Fibroblast of lung (primary cell): ENCODE results near the gene AMER2. TPM values are rescaled to one million over a fixed set of nuclear protein-coding genes. Genes with fewer than 3 reads are reported as not detected.

ENCODE experiments used
- DNase-seq, 2 donors: peaks; one replicate each; pipeline versions ENCODE4 v3.0.0 to v3.0.0-alpha.2; 2010; ENCODE audit warnings: low read depth in 2 of 2
- H2AFZ ChIP-seq: 2 replicates; pipeline ENCODE4 v1.5.1; 2012; ENCODE audit warnings: low read length, control low read depth, inconsistent platforms
- H3K27ac ChIP-seq: 2 replicates; pipeline ENCODE4 v1.5.1; 2011; ENCODE audit warnings: low read length, control low read depth; ENCODE audit not compliant: insufficient read depth
- H3K27me3 ChIP-seq: 2 replicates; pipeline ENCODE4 v1.5.1; 2011; ENCODE audit warnings: mild to moderate bottlenecking, low read length; ENCODE audit not compliant: control insufficient read depth, insufficient read depth
- H3K36me3 ChIP-seq: 2 replicates; pipeline ENCODE4 v1.5.1; 2011; ENCODE audit warnings: low read length; ENCODE audit not compliant: control insufficient read depth, insufficient read depth
- H3K4me1 ChIP-seq: 2 replicates; pipeline ENCODE4 v1.5.1; 2011; ENCODE audit warnings: low read length; ENCODE audit not compliant: control insufficient read depth, insufficient read depth; ENCODE audit errors: extremely low read depth
- H3K4me2 ChIP-seq: 2 replicates; pipeline ENCODE4 v1.5.1; 2011; ENCODE audit warnings: low read length, control low read depth; ENCODE audit not compliant: insufficient read depth; ENCODE audit errors: extremely low read depth
- H3K4me3 ChIP-seq, 4 experiments: fragments of 200-600 bp in 1 of 4; sonication (generic) in 1 of 4; replicated peaks in 1 of 4; 2 replicates each; pipeline ENCODE4 v1.5.1; 2011 to 2016; ENCODE audit warnings: low read length in 4 of 4, low read depth in 3 of 4, mild to moderate bottlenecking in 3 of 4, control low read depth in 2 of 4, inconsistent platforms in 1 of 4, mixed read lengths in 1 of 4; ENCODE audit not compliant: insufficient read depth in 1 of 4; ENCODE audit errors: control extremely low read depth in 1 of 4
- H3K79me2 ChIP-seq: 2 replicates; pipeline ENCODE4 v1.5.1; 2012; ENCODE audit warnings: mild to moderate bottlenecking, low read length, inconsistent platforms; ENCODE audit not compliant: control insufficient read depth, insufficient read depth
- H3K9ac ChIP-seq: 2 replicates; pipeline ENCODE4 v1.5.1; 2011; ENCODE audit warnings: mild to moderate bottlenecking, low read length, control low read depth; ENCODE audit not compliant: insufficient read depth
- H3K9me3 ChIP-seq: 2 replicates; pipeline ENCODE4 v1.5.1; 2012; ENCODE audit warnings: low read depth, low read length; ENCODE audit not compliant: control insufficient read depth, insufficient read depth
- H4K20me1 ChIP-seq: 2 replicates; pipeline ENCODE4 v1.5.1; 2011; ENCODE audit warnings: low read length; ENCODE audit not compliant: control insufficient read depth, insufficient read depth; ENCODE audit errors: extremely low read depth
- CTCF ChIP-seq, 2 donors: IDR thresholded peaks in 1 of 2; conservative IDR thresholded peaks in 1 of 2; 1 replicate in 1 of 2; 2 replicates in 1 of 2; pipeline ENCODE4 v1.5.1; 2011 to 2012; ENCODE audit warnings: low read length in 2 of 2, control low read depth in 1 of 2, inconsistent platforms in 1 of 2, low read depth in 1 of 2, mild to moderate bottlenecking in 1 of 2
- EZH2 ChIP-seq: IDR thresholded peaks from 2 replicates; pipeline ENCODE4 v1.5.1; 2012; ENCODE audit warnings: low read length, control low read depth, mild to moderate bottlenecking; ENCODE audit errors: missing control alignments
- polyA plus RNA-seq, 2 donors: library from polyadenylated mRNA; depleted of rRNA in 1 of 2; stranded (reverse) in 1 of 2; unstranded in 1 of 2; fragments of >200 nt; gene quantifications; 2 replicates each; pipeline ENCODE4 v1.2.1, GENCODE V29; 2011 to 2012; ENCODE audit warnings: missing spikeins in 1 of 2
- total RNA-seq: library from RNA; depleted of rRNA; stranded (reverse); fragments of >200 nt; gene quantifications from 2 replicates; pipeline ENCODE4 v1.2.1, GENCODE V29; 2014

The AMER2 gene
- total and polyA plus RNA-seq, 2 donors (not counting 1 experiment from before 2014, with no cell fraction given): under 0.01 TPM; not detected in 1

GRCh38 chr13:25153736-25154135 lies 18.4 kb downstream of the AMER2 start:
- Histone ChIP-seq H3K79me2 (no peaks in the 10 kb centered on the region), H3K9ac (no peak overlapping the region), H3K4me3 (no peak overlapping the region), H3K27me3 (no peaks in the 10 kb centered on the region), H3K27ac (no peak overlapping the region), H3K4me2 (no peak overlapping the region), H3K9me3 (no peaks in the 10 kb centered on the region), H2AFZ (no peak overlapping the region), H3K36me3 (no peaks in the 10 kb centered on the region), H4K20me1 (no peaks in the 10 kb centered on the region), H3K4me1 (no peaks in the 10 kb centered on the region)
- no peak for TF ChIP-seq EZH2
- TF ChIP-seq CTCF (conservative IDR thresholded peaks at IDR 0.05 in 1 of 2, IDR thresholded peaks at IDR 0.05 in 1 of 2; ENCODE audit: low read depth in 1 of 2, low read length in 2 of 2): no peak
- DNase-seq: no peak

GRCh38 chr13:25151626-25152195 lies 20.4 kb downstream of the AMER2 start:
- no peaks in the 10 kb centered on the region for H3K79me2 ChIP-seq
- no peak overlapping the region for H3K9ac ChIP-seq
- H3K4me1 ChIP-seq: no peaks in the 10 kb centered on the region
- no peak overlapping the region for H2AFZ ChIP-seq
- no peaks in the 10 kb centered on the region for H3K9me3 ChIP-seq
- H3K4me2 ChIP-seq: no peak overlapping the region
- TF ChIP-seq CTCF (conservative IDR thresholded peaks at IDR 0.05 in 1 of 2, IDR thresholded peaks at IDR 0.05 in 1 of 2; ENCODE audit: low read depth in 1 of 2, low read length in 2 of 2): no peak
- TF ChIP-seq EZH2: no peak
- H3K27ac ChIP-seq: no peak overlapping the region
- H3K27me3 ChIP-seq: no peaks in the 10 kb centered on the region
- no peak overlapping the region for H3K4me3 ChIP-seq
- H4K20me1 ChIP-seq: no peaks in the 10 kb centered on the region
- no peak for DNase-seq
- no peaks in the 10 kb centered on the region for H3K36me3 ChIP-seq

GRCh38 chr13:25149711-25150110 lies 22.4 kb downstream of the AMER2 start:
- H3K79me2 ChIP-seq: no peaks in the 10 kb centered on the region
- no peak for DNase-seq
- no peaks in the 10 kb centered on the region for H3K9me3 ChIP-seq
- H4K20me1 ChIP-seq: no peaks in the 10 kb centered on the region
- no peak overlapping the region for H3K4me2 ChIP-seq
- no peaks in the 10 kb centered on the region for H3K27me3 ChIP-seq
- H3K27ac ChIP-seq: no peak overlapping the region
- no peak overlapping the region for H3K9ac ChIP-seq
- TF ChIP-seq EZH2 (no peak), CTCF (conservative IDR thresholded peaks at IDR 0.05 in 1 of 2, IDR thresholded peaks at IDR 0.05 in 1 of 2; ENCODE audit: low read depth in 1 of 2, low read length in 2 of 2) (no peak)
- H3K4me1 ChIP-seq: no peaks in the 10 kb centered on the region
- no peaks in the 10 kb centered on the region for H3K36me3 ChIP-seq
- H3K4me3 ChIP-seq: no peak overlapping the region
- H2AFZ ChIP-seq: no peak overlapping the region
